Measurements from ENCODE around the gene SFMBT1.

SFMBT1 gene

GRCh38 chr3:52896613-52897012, 149.3 kb downstream of the SFMBT1 start:
- Histone ChIP-seq H3K4me2 (ENCODE audit: low read length, poor library complexity, severe bottlenecking) (peak overlapping the region; percentile 97), H2BK15ac (ENCODE audit: low read depth, poor library complexity, severe bottlenecking) (no peak overlapping the region), H3K79me1 (replicated peaks; ENCODE audit: low read length, poor library complexity, severe bottlenecking) (peaks cover 28% of the 10 kb centered on the region), H3K4me3 (ENCODE audit: insufficient read depth in 1 of 2, low read depth in 1 of 2, low read length in 2 of 2) (peak overlapping the region; percentile 89 to 97), H2BK120ac (ENCODE audit: low read depth, low read length) (no peak overlapping the region), H4K91ac (ENCODE audit: low read length) (no peak overlapping the region), H3K18ac (ENCODE audit: low read depth in 1 of 2, low read length in 2 of 2) (no peak overlapping the region), H3K36me3 (ENCODE audit: control insufficient read depth in 1 of 2, insufficient read depth in 2 of 2, low read depth in 1 of 2, low read length in 2 of 2) (peaks cover 0 to 3% of the 10 kb centered on the region in 2 experiments), H2AFZ (ENCODE audit: low read depth, low read length) (peak overlapping the region; percentile 78), H4K8ac (ENCODE audit: low read length) (no peak overlapping the region), H2BK5ac (ENCODE audit: low read depth, low read length, poor library complexity, severe bottlenecking) (no peak overlapping the region), H3K27me3 (ENCODE audit: control insufficient read depth in 1 of 2, insufficient read depth in 1 of 2, low read length in 2 of 2) (no peaks in the 10 kb centered on the region), H3K9me3 (ENCODE audit: control insufficient read depth, low read length) (no peaks in the 10 kb centered on the region), H3K23ac (ENCODE audit: low read length in 2 of 2) (no peak overlapping the region), H3K9ac (ENCODE audit: low read length) (peak overlapping the region; percentile 90), H2BK12ac (ENCODE audit: low read length in 2 of 2) (no peak overlapping the region), H3K27ac (ENCODE audit: low read length, poor library complexity, severe bottlenecking) (no peak overlapping the region), H2AK5ac (ENCODE audit: low read length, severe bottlenecking) (no peak overlapping the region), H3K4me1 (ENCODE audit: control insufficient read depth, insufficient read depth, low read depth, low read length) (peaks cover 7% of the 10 kb centered on the region), H3K14ac (ENCODE audit: low read length in 2 of 2) (no peak overlapping the region), H3K4ac (ENCODE audit: low read depth in 1 of 2, low read length in 2 of 2) (peak overlapping the region in 1 of 2 experiments; percentile 32)
- 13% methylated on average over 9 of the region's 9 CpGs for WGBS
- DNase-seq, result no peak

GRCh38 chr3:52896151-52896550, 149.7 kb downstream of the SFMBT1 start:
- Histone ChIP-seq H2BK12ac (ENCODE audit: low read length in 2 of 2) (no peak overlapping the region), H2AFZ (ENCODE audit: low read depth, low read length) (no peak overlapping the region), H3K4ac (ENCODE audit: low read depth in 1 of 2, low read length in 2 of 2) (no peak overlapping the region), H3K14ac (ENCODE audit: low read length in 2 of 2) (no peak overlapping the region), H3K23ac (ENCODE audit: low read length in 2 of 2) (no peak overlapping the region), H3K79me1 (replicated peaks; ENCODE audit: low read length, poor library complexity, severe bottlenecking) (peaks cover 30% of the 10 kb centered on the region), H3K27me3 (ENCODE audit: control insufficient read depth in 1 of 2, insufficient read depth in 1 of 2, low read length in 2 of 2) (no peaks in the 10 kb centered on the region), H3K4me2 (ENCODE audit: low read length, poor library complexity, severe bottlenecking) (no peak overlapping the region), H3K9me3 (ENCODE audit: control insufficient read depth, low read length) (no peaks in the 10 kb centered on the region), H2BK120ac (ENCODE audit: low read depth, low read length) (no peak overlapping the region), H3K36me3 (ENCODE audit: control insufficient read depth in 1 of 2, insufficient read depth in 2 of 2, low read depth in 1 of 2, low read length in 2 of 2) (peaks cover 0 to 3% of the 10 kb centered on the region in 2 experiments), H4K8ac (ENCODE audit: low read length) (no peak overlapping the region), H3K27ac (ENCODE audit: low read length, poor library complexity, severe bottlenecking) (no peak overlapping the region), H3K18ac (ENCODE audit: low read depth in 1 of 2, low read length in 2 of 2) (no peak overlapping the region), H2BK5ac (ENCODE audit: low read depth, low read length, poor library complexity, severe bottlenecking) (no peak overlapping the region), H2AK5ac (ENCODE audit: low read length, severe bottlenecking) (no peak overlapping the region), H3K4me1 (ENCODE audit: control insufficient read depth, insufficient read depth, low read depth, low read length) (peaks cover 8% of the 10 kb centered on the region), H2BK15ac (ENCODE audit: low read depth, poor library complexity, severe bottlenecking) (no peak overlapping the region), H3K9ac (ENCODE audit: low read length) (peak overlapping the region; percentile 90), H4K91ac (ENCODE audit: low read length) (no peak overlapping the region), H3K4me3 (ENCODE audit: insufficient read depth in 1 of 2, low read depth in 1 of 2, low read length in 2 of 2) (peak overlapping the region in 1 of 2 experiments; percentile 97)
- DNase-seq, result no peak
- 64% methylated on average over 2 of the region's 3 CpGs for WGBS

GRCh38 chr3:52895418-52895817, 150.5 kb downstream of the SFMBT1 start:
- Histone ChIP-seq H3K79me1 (replicated peaks; ENCODE audit: low read length, poor library complexity, severe bottlenecking) (peaks cover 33% of the 10 kb centered on the region), H3K9ac (ENCODE audit: low read length) (no peak overlapping the region), H3K4me3 (ENCODE audit: insufficient read depth in 1 of 2, low read depth in 1 of 2, low read length in 2 of 2) (peak overlapping the region in 1 of 2 experiments; percentile 97), H3K4ac (ENCODE audit: low read depth in 1 of 2, low read length in 2 of 2) (no peak overlapping the region), H3K18ac (ENCODE audit: low read depth in 1 of 2, low read length in 2 of 2) (no peak overlapping the region), H3K4me2 (ENCODE audit: low read length, poor library complexity, severe bottlenecking) (no peak overlapping the region), H4K8ac (ENCODE audit: low read length) (no peak overlapping the region), H3K23ac (ENCODE audit: low read length in 2 of 2) (no peak overlapping the region), H2AK5ac (ENCODE audit: low read length, severe bottlenecking) (no peak overlapping the region), H2BK15ac (ENCODE audit: low read depth, poor library complexity, severe bottlenecking) (no peak overlapping the region), H4K91ac (ENCODE audit: low read length) (no peak overlapping the region), H3K14ac (ENCODE audit: low read length in 2 of 2) (no peak overlapping the region), H2BK120ac (ENCODE audit: low read depth, low read length) (no peak overlapping the region), H3K36me3 (ENCODE audit: control insufficient read depth in 1 of 2, insufficient read depth in 2 of 2, low read depth in 1 of 2, low read length in 2 of 2) (peaks cover 0 to 3% of the 10 kb centered on the region in 2 experiments), H3K4me1 (ENCODE audit: control insufficient read depth, insufficient read depth, low read depth, low read length) (peaks cover 11% of the 10 kb centered on the region), H2BK5ac (ENCODE audit: low read depth, low read length, poor library complexity, severe bottlenecking) (no peak overlapping the region), H3K27me3 (ENCODE audit: control insufficient read depth in 1 of 2, insufficient read depth in 1 of 2, low read length in 2 of 2) (no peaks in the 10 kb centered on the region), H2AFZ (ENCODE audit: low read depth, low read length) (no peak overlapping the region), H3K9me3 (ENCODE audit: control insufficient read depth, low read length) (no peaks in the 10 kb centered on the region), H2BK12ac (ENCODE audit: low read length in 2 of 2) (no peak overlapping the region), H3K27ac (ENCODE audit: low read length, poor library complexity, severe bottlenecking) (no peak overlapping the region)
- no peak for DNase-seq
- WGBS, result 75% methylated on average over 4 of the region's 5 CpGs

GRCh38 chr3:52894756-52895155, 151.1 kb downstream of the SFMBT1 start:
- H3K4me2 ChIP-seq (ENCODE audit: low read length, poor library complexity, severe bottlenecking), result no peak overlapping the region
- no peaks in the 10 kb centered on the region for H3K9me3 ChIP-seq (ENCODE audit: control insufficient read depth, low read length)
- H3K36me3 ChIP-seq (ENCODE audit: control insufficient read depth in 1 of 2, insufficient read depth in 2 of 2, low read depth in 1 of 2, low read length in 2 of 2), result peaks cover 0 to 3% of the 10 kb centered on the region in 2 experiments
- H4K91ac ChIP-seq (ENCODE audit: low read length), result no peak overlapping the region
- H2BK15ac ChIP-seq (ENCODE audit: low read depth, poor library complexity, severe bottlenecking), result no peak overlapping the region
- no peak overlapping the region for H2AFZ ChIP-seq (ENCODE audit: low read depth, low read length)
- no peak overlapping the region for H3K27ac ChIP-seq (ENCODE audit: low read length, poor library complexity, severe bottlenecking)
- no peak for DNase-seq
- H3K4me3 ChIP-seq (ENCODE audit: insufficient read depth in 1 of 2, low read depth in 1 of 2, low read length in 2 of 2), result no peak overlapping the region
- no peak overlapping the region for H2BK12ac ChIP-seq (ENCODE audit: low read length in 2 of 2)
- H3K9ac ChIP-seq (ENCODE audit: low read length), result no peak overlapping the region
- H3K4ac ChIP-seq (ENCODE audit: low read depth in 1 of 2, low read length in 2 of 2), result no peak overlapping the region
- H2AK5ac ChIP-seq (ENCODE audit: low read length, severe bottlenecking), result no peak overlapping the region
- H3K23ac ChIP-seq (ENCODE audit: low read length in 2 of 2), result no peak overlapping the region
- H2BK120ac ChIP-seq (ENCODE audit: low read depth, low read length), result no peak overlapping the region
- H3K4me1 ChIP-seq (ENCODE audit: control insufficient read depth, insufficient read depth, low read depth, low read length), result peaks cover 11% of the 10 kb centered on the region
- peaks cover 36% of the 10 kb centered on the region for H3K79me1 ChIP-seq (replicated peaks; ENCODE audit: low read length, poor library complexity, severe bottlenecking)
- no peak overlapping the region for H3K18ac ChIP-seq (ENCODE audit: low read depth in 1 of 2, low read length in 2 of 2)
- H2BK5ac ChIP-seq (ENCODE audit: low read depth, low read length, poor library complexity, severe bottlenecking), result no peak overlapping the region
- H4K8ac ChIP-seq (ENCODE audit: low read length), result no peak overlapping the region
- 96% methylated on average over 10 of the region's 10 CpGs for WGBS
- no peaks in the 10 kb centered on the region for H3K27me3 ChIP-seq (ENCODE audit: control insufficient read depth in 1 of 2, insufficient read depth in 1 of 2, low read length in 2 of 2)
- H3K14ac ChIP-seq (ENCODE audit: low read length in 2 of 2), result no peak overlapping the region

Measured in mesenchymal stem cell (in vitro differentiated cells and primary cell).